Measurements from ENCODE around the gene HSD17B14.
"Not testable (repeated sequence)": the region's sequence is repeated elsewhere in the genome, so short reads cannot be mapped to it uniquely, and the experiment has no call there.

HSD17B14 gene

DNA sequence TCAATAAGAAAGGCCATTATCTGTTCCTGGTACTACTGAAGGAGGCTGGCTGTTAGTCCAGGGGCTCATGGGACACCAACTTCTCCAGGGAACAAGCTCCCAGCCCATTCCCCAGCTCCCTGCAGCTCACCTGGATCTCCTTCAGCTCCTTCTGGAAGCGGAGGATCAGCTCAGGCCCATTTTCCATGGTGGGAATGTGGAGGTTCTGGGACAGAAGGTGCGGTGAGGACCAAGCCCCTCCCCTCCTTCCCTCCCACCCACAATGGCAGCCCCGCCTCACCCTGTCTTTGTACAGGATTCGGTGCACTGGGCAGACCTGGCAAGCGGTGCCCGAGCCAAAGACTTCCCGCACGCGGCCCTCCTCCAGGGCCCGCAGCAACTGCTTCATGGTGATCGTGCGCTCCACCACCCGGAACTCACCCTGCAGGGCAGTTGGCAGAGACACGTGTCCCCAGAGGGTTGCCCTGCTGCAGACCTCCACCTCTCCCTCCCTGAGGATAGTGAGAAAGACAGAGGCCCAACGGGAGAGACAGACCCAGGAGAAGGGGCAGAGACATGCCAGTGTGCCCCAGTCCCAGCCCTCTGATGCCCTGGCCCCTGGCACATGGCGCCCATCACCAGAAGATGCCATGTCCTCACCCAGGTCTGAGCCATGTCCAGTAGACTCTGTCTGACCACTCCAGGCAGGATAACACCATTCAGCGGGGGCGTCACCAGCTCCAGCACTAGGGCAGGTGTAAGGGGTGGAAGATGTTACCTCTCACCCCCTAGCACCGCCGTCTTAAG, 39.8 kb downstream of the HSD17B14 start:
- DNase-seq (ENCODE audit: low spot score): no peak

DNA sequence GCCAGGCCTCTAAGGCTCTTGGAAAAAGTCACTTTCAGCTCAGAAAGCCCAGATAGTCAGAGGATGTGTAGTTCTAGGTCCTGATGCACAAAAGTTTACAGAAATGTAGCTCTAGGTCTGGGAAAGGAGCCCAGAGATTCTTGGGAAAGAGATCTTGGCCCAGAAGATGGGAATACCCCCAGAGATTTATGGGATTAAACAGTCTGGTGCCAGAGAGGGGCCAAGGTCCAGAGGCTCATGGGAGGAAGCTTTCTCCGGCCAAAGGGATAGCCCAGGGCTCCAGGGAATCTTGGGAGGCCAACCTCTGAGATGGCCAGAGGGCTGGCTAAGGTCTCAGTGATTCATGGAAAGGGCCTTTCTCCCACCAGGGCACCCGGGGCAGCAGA, 40.6 kb downstream of the HSD17B14 start:
- DNase-seq (ENCODE audit: low spot score): no peak

DNA sequence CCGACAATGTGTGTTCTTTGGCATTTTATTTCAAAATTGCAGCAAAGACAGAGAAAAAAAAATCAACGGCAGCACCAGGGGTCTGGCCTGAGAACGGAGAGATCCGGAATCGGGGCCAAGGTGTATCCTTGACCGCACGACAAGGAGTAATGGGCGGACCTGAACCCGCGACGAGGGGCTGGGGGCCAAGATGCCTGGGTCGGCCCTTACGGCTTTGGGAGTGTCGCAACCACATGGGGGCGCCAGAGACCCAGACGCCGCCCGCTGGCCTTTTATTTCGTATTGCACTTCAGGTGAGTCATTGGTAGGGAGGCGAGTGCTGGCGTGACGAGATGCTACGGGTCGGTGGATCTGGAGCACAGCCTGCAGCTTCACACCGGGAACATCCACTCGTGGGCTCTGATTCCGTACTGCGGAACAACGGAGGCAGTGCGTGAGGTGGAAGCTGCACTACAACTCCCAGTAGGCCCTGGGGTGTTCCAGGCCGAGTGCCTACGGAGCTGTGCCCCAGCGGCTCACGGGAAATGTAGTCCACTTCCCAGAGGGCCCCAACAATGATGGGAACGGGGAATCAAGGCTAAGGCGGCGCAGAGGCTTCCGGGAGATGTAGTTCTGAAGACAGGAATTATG, 41.1 kb downstream of the HSD17B14 start:
- DNase-seq (ENCODE audit: low spot score): peak; percentile 71

DNA sequence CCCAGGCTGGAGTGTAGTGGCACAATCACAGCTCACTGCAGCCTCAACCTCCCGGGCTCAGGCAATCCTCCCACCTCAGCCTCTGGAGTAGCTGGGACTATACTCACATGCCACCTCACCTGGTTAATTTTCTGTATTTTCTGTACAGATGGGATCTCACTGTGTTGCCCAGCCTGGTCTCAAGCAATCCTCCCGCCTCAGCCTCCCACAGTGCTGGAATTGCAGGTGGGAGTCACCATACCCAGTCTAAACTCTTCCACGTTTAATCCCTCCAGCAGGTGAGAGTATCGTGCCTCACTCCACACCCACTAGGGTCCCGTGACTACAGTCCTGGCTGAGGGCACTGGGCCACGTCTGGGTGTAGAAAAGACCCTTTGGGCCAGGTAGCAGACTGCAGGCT, 42.0 kb downstream of the HSD17B14 start:
- DNase-seq (ENCODE audit: low spot score): no peak

DNA sequence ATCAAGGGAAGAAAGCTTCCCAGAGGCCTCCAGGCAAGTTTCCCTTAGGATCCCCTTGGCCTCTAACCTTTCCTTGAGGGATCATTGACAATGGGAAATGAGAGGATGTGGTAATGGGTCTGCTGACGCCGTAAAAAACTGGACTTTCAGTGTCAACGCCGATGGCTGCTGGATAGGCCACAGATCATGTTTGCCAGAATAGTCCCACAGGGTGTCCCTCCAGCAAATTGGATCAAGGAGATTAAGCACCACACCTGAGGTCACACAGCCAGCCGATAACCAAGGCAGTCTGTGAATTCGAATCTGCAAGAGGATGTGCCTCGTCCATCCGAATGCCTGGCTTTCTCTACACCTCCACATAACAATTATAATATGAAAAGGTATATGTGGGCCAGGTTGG, 43.0 kb downstream of the HSD17B14 start:
- DNase-seq (ENCODE audit: low spot score): no peak

DNA sequence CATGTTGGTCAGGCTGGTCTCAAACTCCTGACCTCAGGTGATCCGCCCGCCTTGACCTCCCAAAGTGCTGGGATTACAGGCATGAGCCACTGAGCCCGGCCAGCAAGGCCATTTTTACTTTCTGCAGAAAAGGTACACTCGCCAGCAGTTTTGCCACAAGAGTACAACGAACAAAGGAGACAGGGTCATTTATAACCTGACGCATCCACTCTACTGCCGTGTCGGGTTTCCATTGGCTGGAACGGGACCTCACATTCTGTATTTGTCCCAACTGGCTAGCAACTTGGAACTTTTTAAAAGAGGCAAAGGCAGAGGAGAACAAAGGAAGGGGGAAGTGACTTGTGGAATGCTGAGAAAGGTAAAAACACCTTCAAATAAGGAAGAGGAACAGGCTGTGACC, 49.0 kb downstream of the HSD17B14 start:
- DNase-seq (ENCODE audit: low spot score): not testable (repeated sequence)

DNA sequence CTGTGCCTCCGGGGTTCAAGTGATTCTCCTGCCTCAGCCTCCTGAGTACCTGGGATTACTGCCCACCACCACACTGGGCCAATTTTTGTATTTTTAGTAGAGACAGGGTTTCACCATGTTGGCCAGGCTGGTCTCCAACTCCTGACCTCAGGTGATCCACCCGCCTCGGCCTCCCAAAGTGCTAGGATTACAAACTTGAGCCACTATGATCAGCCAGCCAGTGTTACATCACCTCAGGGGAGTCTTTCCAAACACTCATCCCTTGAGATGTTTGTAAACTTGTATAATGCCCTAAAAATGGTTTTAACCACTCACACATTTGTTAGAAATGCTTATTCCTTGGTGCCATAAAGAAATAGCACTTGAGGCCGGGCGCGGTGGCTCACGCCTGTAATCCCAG, 49.9 kb downstream of the HSD17B14 start:
- DNase-seq (ENCODE audit: low spot score): not testable (repeated sequence)

DNA sequence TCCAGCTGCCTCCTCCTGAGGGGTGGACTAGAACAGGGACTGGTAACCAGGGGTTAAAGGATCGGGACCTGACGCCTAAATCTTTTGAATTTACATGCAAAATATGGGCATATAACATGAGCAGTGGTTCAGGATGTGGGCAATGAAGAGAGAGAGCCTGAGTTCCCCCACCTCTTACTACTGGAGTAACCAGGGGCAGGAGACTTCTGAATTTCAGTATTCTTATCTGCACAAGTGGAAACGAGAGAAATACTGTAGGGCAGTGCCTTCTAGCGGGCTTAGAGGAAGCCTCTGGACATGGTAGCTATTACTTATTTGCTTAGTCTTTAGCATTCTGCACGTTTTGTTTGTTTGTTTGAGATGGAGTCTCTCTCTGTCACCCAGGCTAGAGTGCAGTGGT, 51.8 kb downstream of the HSD17B14 start:
- no peak for DNase-seq (ENCODE audit: low spot score)

DNA sequence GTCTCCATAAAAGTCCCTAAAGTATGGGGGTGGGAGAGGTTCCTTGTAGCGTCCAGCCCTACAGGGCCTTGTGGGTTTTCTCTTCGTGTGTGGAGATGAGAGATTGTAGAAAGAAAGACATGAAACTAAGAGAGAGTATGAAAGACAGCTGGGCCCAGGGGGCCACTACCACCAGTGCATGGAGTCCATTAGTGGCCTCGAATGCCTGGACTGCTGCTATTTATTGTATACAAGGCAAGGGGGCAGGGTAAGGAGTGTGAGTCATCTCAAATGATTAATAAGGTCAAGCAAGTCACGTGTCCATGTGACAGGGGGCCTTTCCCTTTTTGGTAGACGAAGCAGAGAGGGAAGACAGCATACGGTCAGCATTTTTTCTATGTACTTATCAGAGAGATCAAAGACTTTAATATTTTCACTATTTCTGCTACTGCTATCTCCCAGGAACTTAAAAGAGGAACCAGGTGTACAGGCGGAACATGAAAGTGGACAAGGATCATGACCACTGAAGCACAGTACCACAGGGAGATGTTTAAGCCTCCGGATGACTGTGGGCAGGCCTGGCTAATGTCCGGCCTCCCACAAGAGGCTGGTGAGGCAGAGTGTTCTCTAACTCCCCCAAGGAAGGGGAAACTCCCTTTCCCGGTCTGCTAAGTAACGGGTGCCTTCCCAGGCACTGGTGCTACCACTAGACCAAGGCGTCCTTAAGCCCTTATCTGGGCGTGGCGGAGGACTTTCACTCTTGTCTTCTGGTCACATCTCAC, 55.5 kb downstream of the HSD17B14 start:
- no peak for DNase-seq (ENCODE audit: low spot score)

DNA sequence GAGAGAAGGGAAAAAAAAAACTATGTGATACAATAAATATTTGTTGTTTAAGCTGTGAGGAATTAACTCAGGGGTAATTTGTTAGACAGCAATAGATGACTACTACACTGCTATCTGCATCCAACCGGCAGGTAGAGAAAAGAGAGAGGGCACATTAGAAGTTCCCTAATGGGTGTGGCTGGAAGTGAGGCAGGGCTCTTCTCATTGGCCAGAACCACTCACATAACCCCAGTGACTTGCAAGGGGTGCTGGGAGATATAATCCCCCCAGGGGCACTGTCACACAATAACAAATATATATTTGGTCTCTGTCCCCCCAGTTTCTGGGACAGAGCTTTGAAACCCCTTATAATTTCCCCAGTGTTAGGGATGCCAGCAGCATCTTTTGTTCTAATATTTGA, 56.7 kb downstream of the HSD17B14 start:
- DNase-seq (ENCODE audit: low spot score): no peak

DNA sequence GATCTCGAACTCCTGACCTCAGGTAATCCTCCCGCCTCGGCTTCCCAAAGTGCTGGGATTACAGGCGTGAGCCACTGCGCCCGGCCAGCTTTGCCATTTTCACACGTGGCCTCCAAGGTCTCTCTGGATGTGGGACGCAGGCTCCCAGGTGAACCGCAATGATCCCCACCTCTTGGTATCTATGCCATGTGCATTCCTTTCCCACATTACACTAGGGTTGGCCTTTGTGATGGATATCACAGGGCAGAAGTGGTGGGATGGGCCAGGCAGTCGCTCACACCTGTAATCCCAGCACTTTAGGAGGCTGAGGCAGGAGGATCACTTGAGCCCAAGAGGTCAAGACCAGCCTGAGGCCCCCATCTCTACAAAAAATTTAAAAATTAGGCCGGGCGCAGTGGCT, 58.6 kb downstream of the HSD17B14 start:
- DNase-seq (ENCODE audit: low spot score): no peak

DNA sequence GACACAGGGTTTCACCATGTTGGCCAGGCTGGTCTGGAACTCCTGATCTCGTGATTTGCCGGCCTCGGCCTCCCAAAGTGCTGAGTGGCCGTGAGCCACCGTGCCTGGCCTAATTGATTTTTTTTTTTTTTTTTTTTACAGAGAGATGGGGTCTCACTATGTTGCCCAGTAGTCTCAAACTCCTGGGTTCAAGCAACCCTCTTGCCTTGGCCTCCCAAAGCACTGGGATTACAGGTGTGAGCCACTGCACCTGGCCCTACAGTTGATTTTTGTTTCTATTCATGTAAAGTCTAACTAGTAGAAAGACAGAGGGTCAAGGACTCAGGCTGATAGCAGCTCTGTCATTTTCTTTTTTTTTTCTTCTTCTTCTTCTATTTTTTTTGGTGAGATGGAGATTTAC, 59.2 kb downstream of the HSD17B14 start:
- DNase-seq (ENCODE audit: low spot score): no peak

DNA sequence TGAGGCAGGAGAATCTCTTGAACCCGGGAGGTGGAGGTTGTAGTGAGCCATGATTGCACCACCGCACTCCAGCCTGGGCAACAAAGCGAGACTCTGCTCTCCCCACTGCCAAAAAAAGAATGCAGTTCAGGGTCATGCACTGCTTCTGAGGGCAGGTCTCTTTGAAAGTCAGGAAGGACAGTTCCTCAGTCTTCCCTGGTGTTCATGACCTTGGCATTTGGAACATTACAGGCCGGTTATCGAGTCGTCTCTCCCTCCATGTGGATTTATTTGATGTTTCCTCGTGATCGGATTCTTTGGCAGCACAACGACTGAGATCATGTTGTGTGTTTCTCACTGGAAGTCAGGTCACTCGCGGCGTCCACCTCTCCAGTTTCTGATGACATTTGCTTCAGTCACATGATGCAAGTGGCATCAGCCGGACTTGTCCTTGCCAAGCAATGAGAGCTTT, 63.8 kb downstream of the HSD17B14 start:
- DNase-seq (ENCODE audit: low spot score): no peak

DNA sequence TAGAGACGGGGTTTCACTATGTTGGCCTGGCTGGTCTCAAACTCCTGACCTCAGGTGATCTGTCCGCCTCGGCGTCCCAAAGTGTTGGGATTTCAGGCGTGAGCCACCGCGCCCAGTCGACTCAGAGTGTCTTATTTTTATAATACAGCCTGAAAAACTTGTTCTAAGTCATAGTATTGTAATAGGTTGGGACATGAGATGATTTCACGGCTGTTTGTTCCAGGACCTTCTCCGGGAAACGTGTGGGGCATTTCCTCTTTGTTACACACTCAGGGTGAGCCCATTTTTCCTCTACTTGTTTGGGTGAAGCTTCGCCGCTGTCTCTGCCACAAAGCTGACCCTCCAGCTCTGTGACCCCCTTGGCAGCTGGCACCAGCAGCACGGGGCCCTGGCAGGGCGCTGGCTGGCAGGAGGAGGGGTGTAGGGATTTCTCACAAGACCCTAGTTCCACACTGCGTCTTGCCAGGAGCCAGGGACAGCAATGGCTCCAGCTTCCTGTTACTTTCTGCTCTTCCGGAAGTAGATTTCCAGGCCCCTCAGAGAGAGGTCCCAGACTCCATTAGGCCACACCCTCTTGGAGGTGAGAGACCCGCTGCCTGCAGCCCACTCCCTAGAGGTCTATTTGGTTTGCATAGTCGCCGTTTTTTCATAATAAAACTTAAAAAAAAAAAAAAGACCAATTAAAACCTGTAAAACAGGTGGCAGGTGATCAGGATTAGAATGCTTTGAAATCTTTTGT, 65.4 kb downstream of the HSD17B14 start:
- DNase-seq (ENCODE audit: low spot score): no peak

DNA sequence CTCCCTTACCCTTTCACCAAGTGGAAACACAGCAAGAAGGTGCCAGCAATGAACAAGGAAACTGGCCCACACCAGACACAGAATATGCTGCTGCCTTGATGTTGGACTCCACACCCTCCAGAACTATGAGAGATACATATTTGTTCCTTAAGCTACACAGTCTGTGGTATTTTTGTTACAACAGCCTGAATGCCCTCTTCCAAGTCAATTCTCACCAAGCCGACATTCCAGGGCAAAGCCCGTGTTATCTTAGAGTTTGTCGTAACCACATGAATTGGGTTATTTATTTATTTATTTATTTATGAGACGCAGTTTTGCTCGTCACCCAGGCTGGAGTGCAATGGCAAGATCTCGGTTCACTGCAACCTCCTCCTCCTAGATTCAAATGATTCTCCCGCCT, 66.0 kb downstream of the HSD17B14 start:
- DNase-seq (ENCODE audit: low spot score): peak; percentile 77

DNA sequence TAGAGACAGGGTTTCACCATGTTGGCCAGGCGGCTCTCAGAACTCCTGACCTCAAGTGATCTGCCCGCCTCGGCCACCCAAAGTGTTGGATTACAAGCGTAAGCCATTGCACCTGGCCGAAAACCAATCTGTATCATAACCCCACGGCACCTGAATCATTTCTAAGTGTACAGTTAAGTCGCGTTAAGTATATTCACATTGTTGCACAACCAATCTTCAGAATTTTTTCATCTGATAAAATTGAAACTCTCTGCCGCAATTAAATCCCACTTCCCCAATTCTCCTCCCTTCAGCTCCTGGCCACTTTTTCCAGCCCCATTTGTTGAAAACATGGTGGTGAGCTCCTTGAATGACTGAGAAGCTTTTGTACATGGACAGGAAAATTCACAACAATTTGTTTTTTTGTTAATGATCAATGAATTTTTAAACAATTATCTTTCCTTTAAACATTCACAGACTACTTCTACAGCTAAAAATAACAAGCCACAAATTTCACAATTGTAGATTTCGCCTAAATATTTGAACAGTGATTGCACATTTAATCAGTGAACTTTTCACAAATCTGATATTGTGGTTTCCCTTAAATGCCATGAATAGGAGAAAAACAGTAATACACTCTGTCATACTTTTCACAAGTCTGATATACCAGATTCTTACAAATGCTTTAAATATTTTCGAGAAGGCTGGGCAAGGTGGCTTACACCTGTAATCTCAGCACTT, 67.1 kb downstream of the HSD17B14 start:
- DNase-seq (ENCODE audit: low spot score): no peak

DNA sequence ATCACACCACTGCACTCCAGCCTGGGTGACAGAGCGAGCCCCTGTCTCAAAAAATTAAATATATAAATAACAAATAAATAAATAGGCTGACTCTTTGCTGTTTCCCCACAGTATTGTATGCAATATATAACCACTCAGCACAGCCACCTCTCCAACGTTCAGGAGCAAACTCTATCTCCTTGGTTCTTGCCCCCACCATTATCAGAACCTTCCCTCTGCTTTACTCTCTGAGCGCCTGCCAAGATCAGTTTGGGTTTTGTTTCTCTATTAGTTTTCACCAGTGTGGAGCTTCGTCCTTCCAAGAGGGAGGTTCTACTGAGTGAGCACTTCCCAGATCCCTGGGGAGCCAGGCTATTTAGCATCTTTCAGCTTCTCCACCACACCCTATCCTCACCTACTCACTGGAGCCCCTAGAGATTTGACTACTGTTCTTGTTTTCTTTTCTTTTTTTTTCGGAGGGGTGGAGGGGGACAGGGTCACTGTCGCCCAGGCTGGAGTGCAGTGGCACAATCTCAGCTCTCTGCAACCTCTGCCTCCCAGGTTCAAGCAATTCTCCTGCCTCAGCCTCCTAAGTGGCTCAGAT, 68.0 kb downstream of the HSD17B14 start:
- not testable (repeated sequence) for DNase-seq (ENCODE audit: low spot score)

DNA sequence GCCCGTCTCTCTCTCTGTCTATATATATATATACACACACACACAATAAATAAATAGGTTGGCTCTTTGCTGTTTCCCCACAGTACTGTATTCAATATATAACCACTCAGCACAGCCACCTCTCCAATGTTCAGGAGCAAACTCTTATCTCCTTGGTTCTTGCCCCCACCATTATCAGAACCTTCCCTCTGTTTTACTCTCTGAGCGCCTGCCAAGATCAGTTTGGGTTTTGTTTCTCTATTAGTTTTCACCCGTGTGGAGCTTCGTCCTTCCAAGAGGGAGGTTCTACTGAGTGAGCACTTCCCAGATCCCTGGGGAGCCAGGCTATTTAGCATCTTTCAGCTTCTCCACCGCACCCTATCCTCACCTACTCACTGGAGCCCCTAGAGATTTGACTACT, 70.5 kb downstream of the HSD17B14 start:
- not testable (repeated sequence) for DNase-seq (ENCODE audit: low spot score)
